HG03060 (cell line): ENCODE data around the gene DMTF1.

ENCODE experiments used
- ATAC-seq: cut with Tn5 transposase; IDR thresholded peaks from one replicate; pipeline ENCODE4 v1.9.1; 2021; ENCODE audit warnings: low read depth, moderate number of reproducible peaks; ENCODE audit not compliant: unreplicated experiment

The DMTF1 gene

DNA sequence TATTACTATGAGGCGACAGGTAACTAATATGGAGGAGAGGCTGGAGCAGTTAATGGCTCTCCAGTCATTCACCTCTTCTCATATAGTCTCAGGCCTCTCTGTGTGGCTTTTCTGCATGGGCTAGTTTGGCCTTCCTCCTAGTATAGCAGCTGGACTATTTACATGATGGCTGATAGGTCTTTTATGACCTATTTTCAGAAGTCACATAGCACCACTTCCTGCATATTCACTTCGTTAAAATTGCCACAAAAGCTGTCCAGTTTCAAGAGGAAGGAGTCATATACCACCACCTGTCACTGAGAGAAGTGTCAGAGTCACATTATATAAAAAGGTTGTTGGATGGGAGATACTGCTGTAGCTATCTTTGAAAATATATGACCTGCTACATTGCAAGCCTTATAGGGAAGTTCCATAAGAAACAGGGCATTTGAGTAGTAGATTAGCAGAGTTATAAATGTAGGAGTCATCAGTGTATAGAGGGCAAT lies 8.0 kb upstream of the DMTF1 start:
- peak; percentile 95 for ATAC-seq

GRCh38 chr7:87146740-87147386 lies 5.4 kb upstream of the DMTF1 start:
- no peak for ATAC-seq

DNA sequence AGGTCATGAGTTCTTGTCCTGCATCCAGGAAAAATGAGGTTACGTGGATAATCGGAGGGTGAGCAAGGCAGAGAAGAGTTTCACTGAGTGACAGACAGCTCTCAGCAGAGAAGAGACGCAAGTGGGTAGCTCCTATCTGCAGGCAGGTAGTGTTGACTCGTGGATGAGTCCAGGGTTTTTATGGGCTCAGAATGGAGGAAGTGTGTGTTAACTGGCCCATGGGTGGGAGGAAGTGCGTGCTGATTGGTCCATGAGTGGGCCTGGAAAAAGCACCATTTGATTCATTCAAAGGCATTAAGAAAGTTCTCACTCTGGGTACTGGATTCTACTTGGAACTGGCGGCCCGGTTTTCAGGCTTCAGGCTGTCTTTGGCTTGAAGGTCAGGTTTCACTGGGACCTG lies 4.8 kb upstream of the DMTF1 start:
- ATAC-seq, result no peak

GRCh38 chr7:87148332-87148955 lies 3.8 kb upstream of the DMTF1 start:
- ATAC-seq, result no peak

DNA sequence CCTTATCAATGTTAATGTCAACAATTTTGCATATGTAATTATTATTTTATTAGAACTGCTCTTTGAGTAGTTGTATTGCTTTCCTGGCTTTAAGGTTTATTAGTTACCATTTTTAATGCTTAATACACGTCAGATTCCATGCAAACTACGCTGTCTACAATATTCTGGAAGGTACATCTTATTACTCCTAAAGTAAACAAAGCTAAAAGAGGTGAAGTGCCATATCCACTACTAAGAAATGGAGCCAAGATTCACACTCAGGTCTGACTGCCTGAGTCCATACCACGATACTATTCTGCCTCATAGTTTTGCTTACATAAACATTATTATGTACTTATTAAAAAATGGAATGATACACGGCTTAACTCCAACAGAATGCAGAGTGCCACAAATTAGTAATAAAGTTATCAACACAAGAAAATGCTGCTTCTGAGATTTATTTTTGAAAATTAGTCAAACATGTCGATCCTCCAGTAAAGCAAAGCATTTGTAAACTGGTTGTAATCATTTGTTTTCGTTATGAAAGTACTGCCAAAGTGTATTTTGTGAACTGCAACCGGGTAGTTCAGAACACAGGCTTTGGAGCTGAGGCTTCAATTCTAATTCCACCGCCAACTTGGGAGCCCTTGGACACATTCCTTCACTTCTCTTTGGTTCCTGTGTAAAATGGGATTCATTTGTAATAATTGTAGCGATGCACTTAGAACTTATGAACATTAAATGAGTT lies 1.1 kb upstream of the DMTF1 start:
- ATAC-seq, result no peak

DNA sequence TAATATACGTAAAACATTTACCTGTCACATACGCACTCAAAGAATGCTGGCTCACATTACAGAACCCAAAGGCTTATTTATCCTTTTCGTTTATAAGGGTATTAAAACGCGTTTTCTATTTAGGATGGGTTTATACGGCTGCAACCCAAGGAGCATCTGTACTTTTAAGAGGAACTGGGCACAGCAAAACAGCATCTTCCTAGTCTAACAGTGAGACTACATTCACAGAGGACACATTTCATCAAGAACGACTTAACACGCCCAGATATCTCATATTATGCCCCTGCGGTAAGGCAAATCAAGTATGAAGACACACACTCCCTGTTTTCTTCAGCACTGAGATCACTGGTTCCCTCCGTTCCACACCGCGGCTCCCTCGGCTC lies 533 bp upstream of the DMTF1 start:
- ATAC-seq, result peak; percentile 10

GRCh38 chr7:87152897-87153641 lies 816 bp downstream of the DMTF1 start:
- no peak for ATAC-seq

GRCh38 chr7:87154166-87154565 lies 1.9 kb downstream of the DMTF1 start:
- ATAC-seq, result no peak

GRCh38 chr7:87154569-87154968 lies 2.3 kb downstream of the DMTF1 start:
- ATAC-seq, result no peak

DNA sequence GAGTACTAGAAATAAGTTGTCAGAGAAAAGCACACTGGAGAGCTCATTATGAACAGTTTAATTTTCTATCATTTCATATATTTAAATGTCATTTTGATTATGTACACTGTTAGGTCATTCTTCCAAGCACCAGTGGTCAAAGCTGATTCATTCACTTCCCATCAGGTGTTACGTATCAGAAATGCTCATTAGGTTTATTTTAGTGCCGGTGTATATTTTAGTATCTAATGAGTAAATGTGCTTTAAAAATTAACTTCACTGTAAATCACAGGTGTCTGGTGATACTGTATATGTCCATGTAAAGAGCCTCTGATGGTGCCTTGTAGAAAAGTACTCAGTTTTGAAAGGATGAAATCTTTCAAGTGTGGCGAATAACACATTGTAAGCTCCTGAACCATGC lies 3.5 kb downstream of the DMTF1 start:
- no peak for ATAC-seq

DNA sequence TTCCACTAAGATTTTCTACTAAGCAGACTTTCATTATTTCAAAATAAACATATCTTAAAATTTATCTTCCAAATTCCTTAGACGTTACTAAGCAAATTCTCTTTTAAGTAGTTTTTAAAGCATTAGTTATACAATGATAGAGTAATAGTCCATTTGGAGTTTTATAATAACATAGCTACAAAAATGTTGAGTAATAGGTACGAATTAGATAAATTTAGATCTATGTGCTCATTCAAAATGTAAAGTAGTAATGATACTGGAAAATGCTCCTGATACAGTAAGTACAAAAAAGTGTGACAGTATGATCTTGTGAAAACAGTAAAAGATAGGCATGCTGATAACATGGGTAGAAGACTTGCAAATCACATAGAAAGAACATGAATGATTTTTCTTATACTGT lies 4.5 kb downstream of the DMTF1 start:
- ATAC-seq, result no peak

GRCh38 chr7:87159538-87159937 lies 7.3 kb downstream of the DMTF1 start:
- ATAC-seq, result no peak

DNA sequence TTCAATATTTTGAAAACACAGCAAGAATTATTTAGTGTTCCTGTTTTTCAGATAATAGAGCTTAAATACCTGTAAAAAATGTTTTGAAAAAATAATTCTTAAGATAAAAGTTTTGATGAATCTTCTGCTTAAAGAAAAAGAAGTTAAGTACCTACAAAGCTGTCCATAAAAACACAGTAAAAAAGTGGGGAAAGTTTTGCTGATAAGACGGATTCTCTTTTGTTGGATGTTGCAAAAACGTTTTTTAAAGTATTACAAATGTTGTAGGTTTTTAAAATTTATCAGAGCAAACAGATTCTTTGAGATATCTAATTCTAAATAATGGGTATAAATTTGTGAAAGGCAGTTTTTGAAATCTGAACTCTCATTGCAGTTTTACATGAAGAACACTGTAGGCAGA lies 12.2 kb downstream of the DMTF1 start:
- no peak for ATAC-seq

DNA sequence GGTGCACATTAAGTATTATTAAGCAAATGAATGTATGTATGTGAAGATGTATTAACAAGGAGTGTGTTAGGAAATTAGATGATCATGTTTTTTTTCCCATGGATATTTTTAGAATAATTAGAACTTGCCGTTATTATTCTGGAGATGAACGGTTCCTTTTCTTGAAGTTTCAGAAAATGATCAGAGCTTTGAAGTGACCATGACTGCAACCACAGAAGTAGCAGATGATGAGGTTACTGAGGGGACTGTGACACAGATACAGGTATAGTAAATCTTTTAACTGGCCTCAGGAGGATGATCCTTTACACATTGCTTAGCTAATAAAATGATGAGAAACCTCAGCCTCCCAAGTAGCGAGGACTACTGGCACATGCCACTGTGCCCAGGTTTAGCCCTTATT lies 18.6 kb downstream of the DMTF1 start:
- ATAC-seq, result no peak

- no peak for ATAC-seq
Observed at GRCh38 chr7:87171282-87171934, 19.2 kb downstream of the DMTF1 start.

DNA sequence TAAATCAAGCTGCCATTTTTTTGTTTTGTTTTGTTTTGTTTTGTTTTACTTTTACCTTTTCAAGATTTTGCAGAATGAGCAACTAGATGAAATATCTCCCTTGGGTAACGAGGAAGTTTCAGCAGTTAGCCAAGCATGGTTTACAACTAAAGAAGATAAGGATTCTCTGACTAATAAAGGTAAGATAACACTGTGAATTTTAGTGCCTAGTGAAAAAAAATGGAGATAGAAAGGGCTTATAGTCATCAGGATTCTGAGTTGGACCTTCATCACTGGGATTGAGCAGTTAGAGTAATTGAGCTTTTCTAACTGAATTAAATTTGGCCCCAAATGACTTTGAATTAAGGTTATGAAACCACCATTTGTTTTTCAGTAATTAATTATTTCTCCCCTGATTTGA lies 21.2 kb downstream of the DMTF1 start:
- ATAC-seq, result no peak

- ATAC-seq, result no peak
Observed at GRCh38 chr7:87178320-87178719, 26.1 kb downstream of the DMTF1 start.

DNA sequence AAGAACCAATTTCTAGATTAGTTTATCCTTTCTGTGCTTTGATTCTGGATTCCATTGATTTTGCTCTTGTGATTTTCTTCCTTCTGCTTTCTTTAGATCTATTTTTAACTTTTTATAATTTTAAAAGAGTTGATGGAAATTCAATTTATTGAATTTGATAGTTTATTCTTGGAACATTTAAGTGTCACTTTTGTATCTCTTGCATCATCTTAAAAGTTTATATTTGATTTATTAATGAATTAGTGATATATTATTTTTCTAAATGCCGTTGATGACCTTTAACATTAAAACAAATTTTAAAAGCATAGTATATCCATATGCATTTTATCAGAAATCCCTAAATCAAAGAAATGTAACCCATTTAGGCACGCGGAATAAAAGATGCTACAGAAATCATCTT lies 26.9 kb downstream of the DMTF1 start:
- ATAC-seq, result no peak

DNA sequence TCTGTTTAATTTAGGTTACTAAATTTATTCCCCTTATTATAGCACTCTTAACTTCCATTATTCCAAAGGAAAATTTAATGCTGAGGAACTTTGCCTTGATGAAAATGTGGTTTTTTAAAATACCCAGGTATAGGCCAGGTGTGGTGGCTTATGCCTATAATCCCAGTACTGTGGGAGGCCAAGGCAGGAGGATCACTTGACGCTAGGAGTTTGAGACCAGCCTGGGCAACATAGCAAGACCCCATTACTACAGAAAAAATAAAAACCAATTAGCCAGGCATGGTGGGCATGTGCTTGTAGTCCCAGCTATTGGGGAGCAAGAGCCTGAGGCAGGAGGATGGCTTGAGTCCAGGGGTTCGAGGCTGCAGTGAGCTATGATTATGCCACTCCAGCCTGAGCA lies 34.9 kb downstream of the DMTF1 start:
- no peak for ATAC-seq

GRCh38 chr7:87188930-87189329 lies 36.7 kb downstream of the DMTF1 start:
- no peak for ATAC-seq

DNA sequence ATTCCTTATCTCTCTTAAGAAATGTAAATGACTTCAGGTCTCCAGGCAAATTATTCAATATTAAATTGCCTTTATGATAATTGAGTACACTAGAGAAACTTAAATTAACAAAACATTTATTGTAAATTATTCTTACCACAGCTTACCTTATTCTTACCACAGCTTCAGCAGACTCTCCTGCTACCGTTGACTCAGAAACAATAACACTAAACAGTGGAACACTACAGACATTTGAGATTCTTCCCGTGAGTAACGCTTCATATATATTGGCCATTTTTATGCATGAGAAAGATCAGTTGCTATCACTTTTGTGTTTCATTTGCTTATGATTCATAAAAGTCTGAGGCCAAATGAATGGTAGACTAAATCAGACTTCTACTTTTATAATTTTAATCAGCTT lies 38.5 kb downstream of the DMTF1 start:
- no peak for ATAC-seq
